Measurements from ENCODE around the gene KCNQ5.

The KCNQ5 gene

DNA sequence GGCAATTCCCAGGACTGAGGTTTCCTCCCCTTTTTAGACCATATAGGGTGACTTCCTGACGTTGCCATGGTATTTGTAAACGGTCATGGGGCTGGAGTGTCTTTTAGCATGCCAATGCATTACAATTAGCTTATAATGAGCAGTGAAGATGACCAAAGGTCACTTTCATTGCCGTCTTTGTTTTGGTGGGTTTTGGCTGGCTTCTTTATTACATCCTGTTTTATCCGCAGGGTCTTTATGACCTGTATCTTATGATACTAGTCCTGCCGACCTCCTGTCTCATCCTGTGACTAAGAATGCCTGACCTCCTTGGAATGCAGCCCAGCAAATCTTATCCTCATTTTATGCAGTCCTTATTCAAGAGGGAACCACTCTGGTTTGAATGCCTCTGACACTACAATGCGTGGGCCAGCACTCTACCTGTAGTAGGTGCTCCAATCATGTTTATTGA is 190.1 kb downstream of the KCNQ5 start:
- DNase-seq, result no peak

GRCh38 chr6:72813807-72814596 is 192.1 kb downstream of the KCNQ5 start:
- DNase-seq, result no peak

DNA sequence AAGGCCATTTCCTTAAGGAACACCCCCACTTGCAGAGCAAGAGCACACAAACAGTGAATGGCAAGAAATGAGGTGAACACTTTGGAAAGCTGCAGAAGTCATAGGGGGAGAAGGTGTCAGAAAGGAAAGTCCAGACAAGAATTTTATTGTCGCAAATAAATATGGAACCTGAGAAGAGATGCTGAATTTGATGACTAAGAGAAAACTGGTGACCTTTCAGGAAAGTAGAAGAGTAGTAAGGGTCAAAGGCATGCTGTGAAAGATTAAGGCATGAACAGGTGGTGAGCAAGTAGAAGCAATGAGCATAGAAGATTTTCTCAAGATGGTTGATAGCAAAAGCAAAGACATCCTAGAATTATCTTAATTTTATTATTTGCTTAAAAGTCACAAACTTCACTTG is 194.2 kb downstream of the KCNQ5 start:
- no peak for DNase-seq

DNA sequence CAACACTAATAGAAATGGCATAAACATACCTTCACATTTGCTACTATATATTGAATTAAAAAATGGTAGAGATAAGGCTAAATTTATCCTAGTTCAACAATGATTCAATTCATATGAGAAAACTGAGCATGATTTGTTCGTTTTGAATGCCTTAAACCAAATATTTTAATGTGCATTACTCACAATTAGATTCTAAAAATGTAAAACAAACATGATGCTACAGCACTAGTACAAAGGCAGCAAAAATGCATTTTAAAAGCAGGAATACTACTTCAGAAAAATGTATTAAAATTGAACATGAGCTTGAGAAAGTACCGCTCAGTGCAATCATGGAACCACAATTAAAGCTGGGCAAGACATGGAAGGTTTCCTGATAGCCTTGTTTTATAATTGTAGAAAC is 195.3 kb downstream of the KCNQ5 start:
- no peak for DNase-seq

DNA sequence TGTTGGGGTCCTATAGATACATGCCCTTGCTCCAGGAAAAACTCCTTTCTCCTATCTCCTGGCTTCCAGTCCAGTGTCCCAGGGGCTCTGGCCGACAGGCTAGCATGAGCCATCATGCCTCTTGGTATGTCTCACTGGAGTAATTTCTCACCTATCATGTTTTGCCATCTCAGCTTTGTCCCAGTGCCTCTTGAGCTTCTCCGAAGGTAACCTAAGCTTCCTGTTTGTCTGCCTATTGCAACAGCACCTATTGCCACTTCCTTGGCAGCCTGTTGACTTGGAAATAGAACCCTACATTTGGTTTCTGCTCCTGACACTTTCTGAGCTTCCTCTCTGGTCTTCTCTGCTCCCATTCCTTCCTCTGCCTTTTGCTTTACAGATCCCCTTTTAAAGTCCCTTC is 197.7 kb downstream of the KCNQ5 start:
- DNase-seq, result no peak

DNA sequence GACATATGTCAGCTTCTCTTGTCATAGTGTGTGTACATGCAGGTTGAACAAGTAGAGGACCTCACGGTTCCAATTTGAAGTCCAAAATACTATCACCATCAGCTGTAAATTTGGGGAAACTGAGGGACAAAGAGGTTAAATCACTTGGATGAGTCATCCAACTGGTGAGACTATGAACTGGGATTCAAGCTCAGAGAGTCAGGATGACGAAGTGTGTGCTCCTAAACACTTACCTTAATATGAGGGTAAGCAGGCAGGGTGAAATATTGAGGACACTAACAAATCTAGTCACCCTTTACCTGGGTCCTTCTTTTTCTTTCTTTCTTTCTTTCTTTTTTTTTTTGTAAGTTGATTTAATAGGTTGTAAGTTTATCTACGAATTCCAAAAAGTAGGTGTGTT is 198.3 kb downstream of the KCNQ5 start:
- DNase-seq, result no peak

DNA sequence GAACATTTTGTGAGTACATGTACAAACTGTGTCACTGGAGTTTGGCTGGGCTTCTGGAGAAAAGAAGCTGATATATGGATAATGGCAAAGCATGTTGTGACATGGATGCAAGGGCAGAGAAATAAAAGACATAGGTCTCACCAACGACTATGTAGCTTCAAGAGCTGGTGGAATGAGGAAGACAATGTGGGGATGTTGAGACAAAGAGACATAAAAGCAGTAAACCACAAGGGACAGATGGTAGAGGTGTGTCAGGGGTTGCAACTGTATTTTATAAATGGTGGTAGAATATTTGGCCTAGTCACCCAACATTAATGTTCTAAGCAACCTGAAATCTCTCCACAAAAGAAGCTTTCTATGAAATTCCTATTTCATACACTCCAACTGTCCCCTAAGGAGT is 199.0 kb downstream of the KCNQ5 start:
- no peak for DNase-seq

GRCh38 chr6:72822023-72822422 is 200.2 kb downstream of the KCNQ5 start:
- no peak for DNase-seq

- no peak for DNase-seq
These were observed 200.8 kb downstream of the KCNQ5 start for GRCh38 chr6:72822691-72823090.

- no peak for DNase-seq
These were observed 203.0 kb downstream of the KCNQ5 start for GRCh38 chr6:72824833-72825232.

- no peak for DNase-seq
These were observed 203.5 kb downstream of the KCNQ5 start for GRCh38 chr6:72825315-72825911.

GRCh38 chr6:72826037-72826436 is 204.2 kb downstream of the KCNQ5 start:
- no peak for DNase-seq

DNA sequence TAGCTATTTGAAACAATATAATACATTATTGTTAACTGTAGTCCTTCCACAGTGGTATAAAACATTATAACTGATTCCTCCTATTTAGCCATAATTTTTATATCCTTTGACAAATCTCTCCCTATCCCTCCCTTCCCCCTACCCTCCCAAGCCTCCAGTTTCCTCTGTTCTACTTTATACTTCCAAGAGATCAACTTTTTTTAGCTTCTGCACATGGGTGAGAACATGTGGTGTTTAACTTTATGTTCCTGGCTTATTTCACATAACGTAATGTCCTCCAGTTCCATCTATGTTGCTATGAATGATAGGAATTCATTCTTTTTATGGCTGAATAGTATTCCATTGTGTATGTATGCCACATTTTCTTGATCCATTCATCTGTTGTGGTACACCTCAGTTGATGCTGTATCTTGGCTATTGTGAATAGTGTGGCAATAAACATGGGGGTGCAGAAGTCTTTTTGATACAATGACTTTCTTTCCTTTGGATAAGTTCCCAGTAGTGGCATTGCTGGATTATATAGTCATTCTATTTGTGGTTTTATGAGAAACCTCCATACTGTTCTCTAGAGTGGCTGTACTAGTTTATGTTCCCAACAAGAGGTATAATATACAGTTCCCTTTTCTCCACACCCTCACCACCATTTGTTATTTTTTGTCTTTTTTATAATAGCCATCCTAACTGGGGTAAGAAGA is 205.0 kb downstream of the KCNQ5 start:
- DNase-seq, result no peak

GRCh38 chr6:72828904-72829303 is 207.0 kb downstream of the KCNQ5 start:
- no peak for DNase-seq

DNA sequence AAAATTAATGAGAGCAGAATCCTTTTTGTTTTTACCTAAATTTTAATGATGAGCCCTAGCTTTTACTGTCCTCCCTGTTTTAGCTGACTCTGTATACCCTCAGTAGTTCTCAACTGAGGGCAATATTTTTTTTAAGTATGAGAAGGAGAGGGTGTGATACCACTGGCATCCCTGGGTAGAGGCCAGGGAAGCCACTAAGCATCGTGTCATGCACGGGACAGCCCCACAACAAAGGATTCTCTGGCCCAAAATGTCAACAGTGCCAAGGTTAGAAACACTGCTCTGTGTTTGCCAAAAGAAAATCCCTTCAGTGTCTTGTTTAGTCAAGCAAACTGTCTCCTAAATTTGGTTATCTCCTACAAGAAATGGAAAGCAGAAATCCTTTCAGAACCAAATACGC is 210.4 kb downstream of the KCNQ5 start:
- DNase-seq, result no peak

DNA sequence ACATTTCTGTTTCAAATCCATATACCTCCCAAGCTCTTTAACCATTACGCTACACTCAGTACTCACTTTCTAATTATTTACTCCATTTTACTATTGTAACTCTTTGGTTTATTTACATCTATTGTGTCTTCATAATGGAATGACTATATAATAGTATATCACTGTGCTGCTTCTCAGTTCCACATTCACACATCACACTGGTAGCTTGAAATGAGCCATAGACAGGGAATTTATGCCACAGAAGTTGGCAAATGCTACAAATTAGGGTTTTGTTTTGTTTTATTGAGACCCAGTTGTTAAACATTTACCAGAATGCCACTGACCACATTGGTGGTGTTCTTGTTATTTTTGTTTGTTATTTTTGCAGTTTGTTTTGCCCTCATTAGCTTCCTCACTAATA is 213.9 kb downstream of the KCNQ5 start:
- no peak for DNase-seq

DNA sequence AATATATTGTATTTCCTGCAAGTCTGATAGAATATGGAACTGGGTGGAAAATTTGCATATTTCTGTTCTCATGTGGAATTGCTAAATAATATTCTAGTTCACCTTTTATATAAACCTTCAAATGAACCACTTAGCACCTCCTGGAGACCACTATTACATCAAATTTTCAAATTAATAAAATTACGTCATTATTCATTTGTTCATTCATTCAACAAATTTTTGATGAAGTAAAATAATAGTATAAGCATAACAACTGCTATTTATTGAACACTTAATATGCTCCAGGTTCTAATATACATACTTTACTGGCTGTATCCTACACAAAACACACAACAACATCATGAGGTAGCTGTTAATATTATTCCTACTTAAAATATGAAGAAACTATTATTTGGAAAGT is 215.1 kb downstream of the KCNQ5 start:
- no peak for DNase-seq

- no peak for DNase-seq
These were observed 219.3 kb downstream of the KCNQ5 start for GRCh38 chr6:72841195-72841594.

GRCh38 chr6:72842140-72842539 is 220.3 kb downstream of the KCNQ5 start:
- DNase-seq, result no peak

DNA sequence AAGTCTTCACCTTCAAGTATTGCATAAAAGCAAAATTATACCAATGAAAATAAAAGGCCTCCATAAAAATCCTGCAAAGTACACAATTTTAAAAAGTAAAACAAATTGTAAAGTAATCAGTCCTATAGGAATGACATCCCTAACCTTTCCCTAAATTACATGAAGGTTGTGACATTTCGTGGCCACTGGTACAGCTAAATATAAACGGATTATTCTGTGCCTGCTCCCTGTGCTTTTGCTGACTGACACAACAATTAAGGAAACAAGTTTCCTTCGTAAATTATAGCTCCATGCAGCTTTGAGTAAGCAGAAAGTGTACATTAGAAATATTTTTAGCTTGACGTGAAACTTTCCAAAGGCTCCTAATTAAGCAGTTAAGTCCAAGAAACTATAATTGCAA is 222.8 kb downstream of the KCNQ5 start:
- DNase-seq, result no peak

- DNase-seq, result no peak
These were observed 227.5 kb downstream of the KCNQ5 start for GRCh38 chr6:72849346-72849745.

DNA sequence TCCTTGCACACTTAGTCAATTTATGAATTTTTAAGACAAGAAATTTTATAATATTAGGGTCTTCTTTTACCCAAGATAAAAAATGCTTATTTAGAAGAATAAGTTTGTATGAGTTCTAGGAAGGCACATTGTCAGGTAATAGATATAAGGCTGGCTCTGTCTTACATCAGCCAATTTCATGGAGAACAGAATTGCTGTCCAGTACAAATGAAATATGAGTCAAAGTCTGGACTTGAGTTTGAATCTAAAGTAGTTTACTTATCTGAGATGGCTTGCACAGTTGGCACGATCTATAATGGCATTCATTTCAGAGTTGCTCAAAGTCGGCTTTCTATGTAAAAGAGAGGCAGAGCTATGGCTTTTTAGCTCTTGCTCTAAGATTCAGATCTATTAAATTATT is 228.2 kb downstream of the KCNQ5 start:
- no peak for DNase-seq

GRCh38 chr6:72850469-72850868 is 228.6 kb downstream of the KCNQ5 start:
- no peak for DNase-seq

DNA sequence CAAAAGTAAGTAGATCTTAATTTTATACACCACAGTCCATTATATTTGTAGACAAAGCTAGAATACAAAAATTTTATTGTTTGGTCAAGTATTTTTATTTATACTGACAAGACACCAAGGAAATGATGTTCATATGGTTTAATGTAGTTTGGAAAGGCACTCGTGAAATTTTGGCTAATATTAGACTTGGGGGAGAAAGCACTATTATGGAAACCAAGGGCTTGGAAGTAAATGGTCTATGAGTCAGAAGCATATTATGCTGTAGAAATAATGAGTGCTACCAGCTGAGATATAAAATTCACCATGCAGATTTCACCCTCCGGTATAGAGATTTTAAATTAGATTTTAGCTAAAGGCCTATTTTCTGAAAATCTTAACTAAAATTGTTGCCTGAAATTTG is 233.6 kb downstream of the KCNQ5 start:
- DNase-seq, result no peak
